Tibial nerve (tissue), 4 donors: ENCODE results near the gene SUCLG2. TPM values are rescaled to one million over a fixed set of nuclear protein-coding genes. Genes with fewer than 3 reads are reported as not detected.

Source experiments
- DNase-seq, 2 donors: peaks; one replicate each; pipeline ENCODE4 v3.0.0-alpha.2; 2019; ENCODE audit warnings: low spot score in 2 of 2
- H3K27ac ChIP-seq, 4 donors: fragments of 200-600 bp; sonication (generic) in 3 of 4; one replicate each; pipeline ENCODE4 v1.5.1; 2017 to 2019; ENCODE audit warnings: mild to moderate bottlenecking in 1 of 4
- H3K27me3 ChIP-seq, 2 donors: fragments of 200-600 bp; sonication (generic) in 1 of 2; one replicate each; pipeline versions ENCODE4 v1.5.1 to v1.6.0; 2017 to 2019
- H3K36me3 ChIP-seq, 3 donors: fragments of 200-600 bp; sonication (generic); one replicate each; pipeline ENCODE4 v1.5.1; 2018 to 2019
- H3K4me1 ChIP-seq, 4 donors: fragments of 200-600 bp; sonication (generic) in 3 of 4; one replicate each; pipeline ENCODE4 v1.5.1; 2017 to 2019
- H3K4me3 ChIP-seq, 4 donors: fragments of 200-600 bp; sonication (generic) in 3 of 4; one replicate each; pipeline ENCODE4 v1.5.1; 2017 to 2019; ENCODE audit warnings: mild to moderate bottlenecking in 1 of 4, moderate library complexity in 1 of 4
- H3K9me3 ChIP-seq, 4 donors: fragments of 200-600 bp; sonication (generic) in 3 of 4; one replicate each; pipeline ENCODE4 v1.5.1; 2017 to 2019
- CTCF ChIP-seq, 5 experiments: fragments of 200-600 bp in 3 of 5; fragments of 450-650 bp in 2 of 5; sonication (generic) in 3 of 5; IDR thresholded peaks; one replicate each; pipeline ENCODE4 v1.5.1; 2016 to 2019; ENCODE audit warnings: antibody characterized with exemption in 5 of 5, mild to moderate bottlenecking in 3 of 5, moderate library complexity in 2 of 5
- EP300 ChIP-seq, 2 donors: sonication (generic); formaldehyde crosslinking; IDR thresholded peaks; one replicate each; pipeline ENCODE4 v1.6.1; 2017; ENCODE audit warnings: antibody characterized with exemption in 2 of 2, mild to moderate bottlenecking in 1 of 2
- POLR2A ChIP-seq, 2 donors: fragments of 450-650 bp; IDR thresholded peaks; one replicate each; pipeline ENCODE4 v1.6.1; 2017; ENCODE audit warnings: antibody characterized with exemption in 2 of 2, mild to moderate bottlenecking in 2 of 2, moderate library complexity in 2 of 2
- WGBS, 2 donors: methylation state at CpG; one replicate each; pipeline ENCODE4 v1.1.5; 2018; 5-methylcytosine and 5-hydroxymethylcytosine counted together
- total RNA-seq, 4 donors: library from RNA; depleted of rRNA; stranded (reverse); fragments of >200 nt; gene quantifications; one replicate each; pipeline ENCODE4 v1.1.0, GENCODE V29; 2016

Gene SUCLG2
- total RNA-seq, 4 donors from 2014 or later, result 28.0 to 52.8 (median 42.7) TPM

GRCh38 chr3:67474311-67474710, 180.1 kb downstream of the SUCLG2 start:
- WGBS, 2 donors, result 94 to 96% methylated on average over 4 of the region's 4 CpGs
- DNase-seq, result no peak
- TF ChIP-seq CTCF (IDR thresholded peaks at IDR 0.05), result no peak
- no peak for TF ChIP-seq EP300 (IDR thresholded peaks at IDR 0.05)
- TF ChIP-seq POLR2A (IDR thresholded peaks at IDR 0.05), result no peak

GRCh38 chr3:67472674-67473201, 181.7 kb downstream of the SUCLG2 start:
- no peak overlapping the region for H3K4me3 ChIP-seq
- peaks cover 0 to 18% (median 0%) of the 10 kb centered on the region in 3 donors for H3K36me3 ChIP-seq
- no peak for DNase-seq
- no peaks in the 10 kb centered on the region for H3K9me3 ChIP-seq
- H3K27ac ChIP-seq, result no peak overlapping the region
- H3K4me1 ChIP-seq, result no peaks in the 10 kb centered on the region
- TF ChIP-seq EP300 (IDR thresholded peaks at IDR 0.05), result no peak
- no peak for TF ChIP-seq CTCF (IDR thresholded peaks at IDR 0.05)
- no peak for TF ChIP-seq POLR2A (IDR thresholded peaks at IDR 0.05)
- WGBS, 2 donors, result 93 to 95% methylated on average over 2 of the region's 2 CpGs
- no peaks in the 10 kb centered on the region for H3K27me3 ChIP-seq

More at GRCh38 chr3:67474311-67474710, 180.1 kb downstream of the SUCLG2 start:
- peaks cover 0 to 8% (median 0%) of the 10 kb centered on the region in 3 donors for H3K36me3 ChIP-seq
- H3K4me1 ChIP-seq, result no peaks in the 10 kb centered on the region
- no peaks in the 10 kb centered on the region for H3K9me3 ChIP-seq
- no peak overlapping the region for H3K27ac ChIP-seq
- H3K4me3 ChIP-seq, result no peak overlapping the region
- H3K27me3 ChIP-seq, result no peaks in the 10 kb centered on the region

GRCh38 chr3:67470207-67470606, 184.2 kb downstream of the SUCLG2 start:
- Histone ChIP-seq H3K36me3 (peaks cover 0 to 10% (median 0%) of the 10 kb centered on the region in 3 donors), H3K9me3 (no peaks in the 10 kb centered on the region), H3K4me3 (no peak overlapping the region), H3K4me1 (no peaks in the 10 kb centered on the region), H3K27me3 (no peaks in the 10 kb centered on the region), H3K27ac (no peak overlapping the region)
- WGBS, 2 donors, result 51 to 57% methylated on average over 1 of the region's 1 CpG
- no peak for DNase-seq
- TF ChIP-seq POLR2A (IDR thresholded peaks at IDR 0.05) (no peak), CTCF (IDR thresholded peaks at IDR 0.05) (no peak), EP300 (IDR thresholded peaks at IDR 0.05) (no peak)

GRCh38 chr3:67468511-67468910, 185.9 kb downstream of the SUCLG2 start:
- H3K4me1 ChIP-seq, result no peaks in the 10 kb centered on the region
- H3K27me3 ChIP-seq, result no peaks in the 10 kb centered on the region
- no peak for DNase-seq
- WGBS, 2 donors, result 93 to 96% methylated on average over 4 of the region's 4 CpGs
- no peaks in the 10 kb centered on the region for H3K9me3 ChIP-seq
- no peak overlapping the region for H3K4me3 ChIP-seq
- H3K27ac ChIP-seq, result no peak overlapping the region
- peaks cover 0 to 10% (median 0%) of the 10 kb centered on the region in 3 donors for H3K36me3 ChIP-seq
- TF ChIP-seq CTCF (IDR thresholded peaks at IDR 0.05) (no peak), POLR2A (IDR thresholded peaks at IDR 0.05) (no peak), EP300 (IDR thresholded peaks at IDR 0.05) (no peak)

- TF ChIP-seq EP300 (IDR thresholded peaks at IDR 0.05) (no peak), CTCF (IDR thresholded peaks at IDR 0.05) (no peak), POLR2A (IDR thresholded peaks at IDR 0.05) (no peak)
- Histone ChIP-seq H3K4me1 (no peaks in the 10 kb centered on the region), H3K36me3 (peaks cover 0 to 9% (median 0%) of the 10 kb centered on the region in 3 donors), H3K4me3 (no peak overlapping the region), H3K27ac (no peak overlapping the region), H3K9me3 (no peaks in the 10 kb centered on the region), H3K27me3 (no peaks in the 10 kb centered on the region)
- WGBS, 2 donors, result 76 to 83% methylated on average over 2 of the region's 2 CpGs
- no peak for DNase-seq
These were observed 190.8 kb downstream of the SUCLG2 start for GRCh38 chr3:67463656-67464055.
